GDM1 (cell line): Measurements from ENCODE around the gene MPP3.
"Not testable (repeated sequence)": the region's sequence is repeated elsewhere in the genome, so short reads cannot be mapped to it uniquely, and the experiment has no call there.

Experiments
- DNase-seq: peaks from one replicate; lab custom pipeline; 2025; lab: John Stamatoyannopoulos, UW

The MPP3 gene

DNA sequence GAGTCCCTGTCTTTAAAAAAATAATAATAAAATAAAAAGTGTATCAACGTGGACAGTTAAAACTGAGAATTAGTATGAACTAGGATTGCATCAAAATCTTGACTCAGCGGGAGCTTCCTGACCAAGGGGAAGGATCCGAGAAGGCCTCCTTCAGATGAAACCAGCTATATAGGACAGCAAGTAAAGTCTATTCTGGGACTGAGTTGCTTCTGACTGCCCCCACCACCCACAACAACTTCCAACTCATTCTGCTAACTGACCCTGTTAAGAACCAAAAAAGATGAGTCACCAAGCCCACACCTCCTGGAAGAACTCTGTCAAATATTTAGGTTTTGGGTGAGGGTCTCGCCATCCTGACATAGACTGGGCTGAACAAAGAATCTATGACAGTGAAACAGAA lies 24.9 kb downstream of the MPP3 start:
- DNase-seq: no peak

DNA sequence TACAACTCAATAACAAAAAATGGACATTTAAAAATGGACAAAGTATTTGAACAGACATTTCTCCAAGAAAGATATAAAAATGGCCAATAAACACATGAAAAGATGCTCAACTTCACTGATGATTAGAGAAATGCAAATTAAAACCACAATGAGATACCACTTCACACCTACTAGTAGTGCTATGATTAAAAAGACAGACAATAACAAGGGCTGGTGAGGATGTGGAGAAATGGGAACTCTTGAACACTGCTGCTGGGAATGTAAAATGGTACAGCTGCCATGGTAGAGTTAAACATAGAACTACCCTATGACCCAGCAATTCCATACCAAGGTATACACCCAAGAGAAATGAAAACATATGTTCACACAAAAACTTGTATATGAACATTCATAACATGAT lies 27.8 kb downstream of the MPP3 start:
- no peak for DNase-seq

DNA sequence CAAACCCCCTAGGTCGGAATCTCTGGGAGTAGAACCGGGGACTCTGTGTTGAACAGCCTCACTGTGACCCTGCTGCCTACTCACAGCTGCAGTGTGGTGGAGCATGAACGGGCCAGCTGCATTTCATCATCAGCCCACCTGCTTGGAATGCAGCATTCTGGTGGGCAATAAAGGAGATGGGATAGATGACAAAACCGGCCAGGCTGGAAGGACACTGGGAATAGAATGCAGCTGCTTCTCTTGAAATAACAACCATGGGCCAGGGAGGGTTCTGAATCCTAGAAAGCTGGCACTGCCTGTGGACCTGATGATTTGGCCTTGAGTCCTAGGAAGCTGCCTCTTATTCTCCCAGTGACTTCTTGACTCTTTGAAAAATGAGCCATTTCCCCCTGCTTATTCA lies 29.2 kb downstream of the MPP3 start:
- DNase-seq: no peak

DNA sequence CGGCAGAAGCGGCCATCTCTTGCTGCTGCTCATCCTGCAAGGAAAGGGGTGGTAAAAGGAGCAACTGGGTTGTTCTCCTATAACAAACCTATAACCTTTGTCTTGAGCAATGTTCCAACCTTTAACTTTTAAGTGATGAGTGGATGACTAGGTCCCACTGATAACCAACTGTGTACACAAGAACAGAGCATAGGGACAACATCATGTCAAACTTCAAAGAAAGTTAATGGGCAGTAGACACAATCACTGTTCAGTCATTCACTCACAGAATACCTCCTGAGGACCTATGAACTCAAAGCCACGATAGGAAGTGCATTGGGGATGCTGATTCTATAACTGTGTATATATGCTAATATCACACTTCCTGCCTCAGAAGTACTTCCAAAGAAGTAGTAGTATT lies 31.1 kb downstream of the MPP3 start:
- DNase-seq: no peak

DNA sequence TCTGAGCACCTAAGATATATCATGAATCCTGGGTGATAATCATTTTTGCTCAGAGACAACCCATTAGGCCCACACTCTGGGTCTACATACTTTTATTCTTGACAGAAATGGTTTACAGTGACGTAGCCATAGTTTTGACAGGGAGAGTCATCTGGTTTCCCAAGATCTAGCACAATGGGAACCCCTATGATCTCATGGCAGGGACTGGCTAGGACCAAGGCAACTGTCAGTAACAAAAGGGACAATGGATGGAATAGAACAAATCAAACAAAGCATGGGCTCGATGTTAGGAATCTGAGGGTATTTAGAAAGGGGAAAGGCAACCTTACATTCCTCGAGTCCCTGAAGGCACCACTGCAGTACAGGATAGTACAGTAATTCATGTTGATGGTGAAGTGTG lies 32.2 kb downstream of the MPP3 start:
- no peak for DNase-seq

DNA sequence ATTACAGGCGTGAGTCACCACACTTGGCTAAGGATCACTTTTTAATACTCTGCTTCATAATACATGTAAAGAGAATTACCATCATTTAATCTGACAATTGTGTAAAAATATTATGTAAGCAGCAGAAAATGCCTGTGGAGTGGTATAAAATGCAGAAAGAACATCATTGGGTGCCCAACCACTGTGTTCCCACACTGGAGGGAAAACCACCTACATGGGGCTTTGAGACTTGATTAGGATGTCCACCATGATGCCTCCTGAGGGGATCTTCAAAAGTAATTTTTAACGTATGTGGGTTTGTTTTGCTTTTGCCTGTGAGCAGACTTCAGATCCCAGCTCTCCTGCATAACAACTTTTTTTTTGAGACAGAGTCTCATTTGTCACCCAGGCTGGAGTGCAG lies 33.9 kb downstream of the MPP3 start:
- no peak for DNase-seq

DNA sequence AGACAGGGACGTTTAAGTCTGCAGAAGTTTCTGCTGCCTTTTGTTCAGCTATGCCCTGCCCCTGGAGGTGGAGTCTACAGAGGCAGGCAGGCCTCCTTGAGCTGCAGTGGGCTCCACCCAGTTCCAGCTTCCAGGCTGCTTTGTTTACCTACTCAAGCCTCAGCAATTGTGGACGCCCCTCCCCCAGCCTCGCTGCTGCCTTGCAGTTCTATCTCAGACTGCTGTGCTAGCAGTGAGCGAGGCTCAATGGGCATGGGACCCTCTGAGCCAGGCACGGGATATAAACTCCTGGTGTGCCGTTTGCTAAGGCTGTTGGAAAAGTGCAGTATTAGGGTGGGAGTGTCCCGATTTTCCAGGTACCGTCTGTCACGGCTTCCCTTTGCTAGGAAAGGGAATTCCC lies 34.9 kb downstream of the MPP3 start:
- not testable (repeated sequence) for DNase-seq

DNA sequence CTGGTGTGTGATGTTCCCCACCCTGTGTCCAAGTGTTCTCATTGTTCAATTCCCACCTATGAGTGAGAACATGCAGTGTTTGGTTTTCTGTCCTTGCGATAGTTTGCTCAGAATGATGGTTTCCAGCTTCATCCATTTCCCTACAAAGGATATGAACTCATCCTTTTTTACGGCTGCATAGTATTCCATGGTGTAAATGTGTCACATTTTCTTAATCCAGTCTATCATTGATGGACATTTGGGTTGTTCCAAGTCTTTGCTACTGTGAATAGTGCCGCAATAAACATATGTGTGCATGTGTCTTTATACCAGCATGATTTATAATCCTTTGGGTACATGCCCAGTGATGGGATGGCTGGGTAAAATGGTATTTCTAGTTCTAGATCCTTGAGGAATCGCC lies 40.3 kb downstream of the MPP3 start:
- DNase-seq: not testable (repeated sequence)

DNA sequence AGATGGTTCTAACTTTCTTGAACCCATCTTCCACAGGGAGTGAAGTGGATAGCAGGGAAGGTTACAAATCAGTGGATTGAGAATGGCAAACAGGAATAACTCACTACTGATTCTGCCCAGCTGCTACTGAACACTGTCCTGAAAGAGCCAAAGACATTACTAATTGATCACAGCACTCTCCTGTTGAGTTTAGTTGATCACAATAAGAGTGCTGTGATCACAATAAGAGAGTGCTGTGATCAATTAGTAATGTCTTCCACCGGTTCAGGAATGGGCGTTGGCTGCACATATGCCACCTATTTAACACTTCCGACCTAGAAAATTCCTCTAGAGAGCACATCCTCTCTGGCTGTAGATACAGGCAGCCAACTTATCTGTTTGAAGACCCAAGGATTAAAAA lies 41.4 kb downstream of the MPP3 start:
- no peak for DNase-seq

DNA sequence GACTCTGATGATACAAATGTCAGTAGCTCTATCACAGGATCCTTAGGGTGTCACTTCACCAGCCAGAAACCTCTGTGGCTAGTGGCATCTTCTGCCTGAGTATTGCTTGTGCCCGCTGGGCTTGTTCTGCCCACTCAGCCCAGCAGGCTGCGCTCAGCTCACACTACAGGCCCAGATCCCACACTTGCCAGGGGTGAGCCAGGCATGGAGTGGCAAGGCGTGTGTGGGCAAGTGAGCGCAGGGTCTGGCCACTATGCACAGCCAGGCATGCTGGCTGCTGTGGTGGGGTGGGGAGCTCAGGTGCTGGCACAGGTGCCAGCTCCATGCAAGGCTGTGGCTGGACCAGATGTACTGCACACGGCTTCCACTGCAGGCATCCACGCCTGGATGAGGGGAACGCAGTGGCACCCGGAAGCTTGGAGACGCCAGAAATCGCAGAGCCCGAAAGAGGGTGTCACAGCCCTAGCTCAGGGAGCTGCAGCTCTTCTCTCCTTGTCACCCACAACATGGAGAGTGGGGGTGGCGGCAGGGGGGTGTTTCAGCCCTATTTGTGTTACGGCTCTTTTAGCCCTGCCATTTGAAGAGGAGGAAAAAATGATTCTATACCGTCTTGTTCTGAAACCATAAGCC lies 42.5 kb downstream of the MPP3 start:
- DNase-seq: peak; percentile 36

DNA sequence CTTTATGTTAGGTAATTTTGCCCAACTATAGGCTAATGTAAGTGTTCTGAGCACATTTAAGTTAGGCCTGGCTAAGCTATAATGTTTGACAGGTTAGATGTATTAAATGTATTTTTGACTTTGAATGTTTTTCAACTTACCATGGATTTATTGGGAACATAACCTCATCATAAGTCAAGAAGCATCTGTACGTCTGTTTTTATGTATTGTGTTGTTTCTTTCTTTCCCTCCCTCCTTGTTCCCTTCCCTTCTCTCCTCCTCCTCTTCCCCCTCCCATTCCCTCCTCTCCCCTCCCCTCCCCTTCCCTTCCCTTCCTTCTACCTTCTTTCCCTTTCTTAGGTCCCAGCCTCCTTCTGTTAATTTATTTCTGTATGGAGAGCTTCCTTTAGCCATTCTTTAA lies 43.5 kb downstream of the MPP3 start:
- no peak for DNase-seq

DNA sequence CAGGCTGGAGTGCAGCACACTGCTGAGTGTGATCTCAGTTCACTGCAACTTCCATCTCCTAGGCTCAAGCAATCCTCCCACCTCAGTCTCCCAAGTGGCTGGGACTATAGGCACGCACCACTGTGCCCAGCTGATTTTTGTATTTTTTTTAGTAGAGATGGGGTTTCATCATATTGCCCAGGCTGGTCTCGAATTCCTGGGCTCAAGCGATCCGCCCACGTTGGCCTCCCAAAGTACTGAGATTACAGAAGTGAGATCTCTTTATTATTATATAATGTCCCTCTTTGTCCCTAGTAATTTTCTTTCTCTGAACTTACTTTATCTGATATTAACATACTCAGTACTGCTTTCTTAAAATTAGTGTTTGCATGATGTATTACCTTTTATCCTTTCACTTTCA lies 44.4 kb downstream of the MPP3 start:
- DNase-seq: no peak

DNA sequence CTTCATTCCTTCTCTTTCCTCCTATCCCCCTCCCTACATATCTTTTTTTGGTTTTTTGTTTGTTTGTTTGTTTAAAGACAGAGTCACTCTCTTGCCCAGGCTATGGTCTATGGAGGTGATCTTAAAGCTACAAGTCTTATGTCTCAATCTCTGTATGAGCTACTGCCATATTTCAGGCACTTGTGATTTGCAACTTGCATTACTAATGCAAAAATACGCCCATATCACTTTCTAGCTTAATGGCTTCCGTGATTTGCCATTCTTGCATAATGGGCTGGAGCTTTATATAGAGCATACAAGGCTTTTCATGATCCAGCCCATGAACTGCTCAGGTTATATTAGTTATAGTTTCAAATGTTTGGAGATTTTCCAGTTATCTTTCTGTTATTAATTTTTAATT lies 45.2 kb downstream of the MPP3 start:
- DNase-seq: no peak

DNA sequence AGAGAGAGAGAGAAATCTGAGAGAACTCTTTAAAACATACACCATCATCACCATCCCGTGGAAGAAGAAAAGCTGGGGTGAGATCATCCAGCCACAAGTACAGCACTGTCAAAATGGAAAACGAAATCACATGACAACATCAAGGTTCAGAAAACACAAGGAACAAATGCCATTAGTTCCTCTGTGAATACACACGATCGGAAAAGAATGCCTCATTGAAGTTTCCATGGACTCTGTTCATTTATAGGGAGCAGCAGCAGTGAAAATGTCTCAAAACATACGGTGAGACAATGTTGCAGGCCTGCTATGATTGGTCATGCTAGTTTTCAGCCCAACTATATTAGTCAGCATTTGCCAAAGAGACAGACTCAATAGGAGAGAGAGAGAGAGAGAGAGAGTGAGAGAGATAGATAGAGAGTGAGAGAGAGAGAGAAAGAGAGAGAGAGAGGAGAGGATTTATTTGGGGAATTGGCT lies 48.3 kb downstream of the MPP3 start:
- DNase-seq: no peak

DNA sequence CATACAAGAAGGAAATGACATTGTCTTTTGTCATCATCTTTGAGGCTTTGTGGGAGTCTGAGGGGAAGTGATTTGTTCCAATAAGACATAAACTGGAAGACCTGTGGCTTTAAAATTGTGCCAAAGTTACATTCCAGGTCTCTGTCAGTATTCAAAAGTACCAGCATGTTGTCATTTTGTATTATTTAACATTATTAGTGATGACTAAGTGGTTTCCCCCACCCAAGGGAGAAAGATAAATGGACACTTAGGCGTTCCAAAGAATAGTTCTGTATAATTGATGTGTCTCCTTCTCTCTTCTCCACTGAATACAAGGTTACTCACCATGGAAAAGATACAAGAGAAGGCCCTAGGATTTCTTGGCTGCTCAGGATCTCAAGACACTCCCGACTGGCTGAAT lies 48.9 kb downstream of the MPP3 start:
- no peak for DNase-seq

DNA sequence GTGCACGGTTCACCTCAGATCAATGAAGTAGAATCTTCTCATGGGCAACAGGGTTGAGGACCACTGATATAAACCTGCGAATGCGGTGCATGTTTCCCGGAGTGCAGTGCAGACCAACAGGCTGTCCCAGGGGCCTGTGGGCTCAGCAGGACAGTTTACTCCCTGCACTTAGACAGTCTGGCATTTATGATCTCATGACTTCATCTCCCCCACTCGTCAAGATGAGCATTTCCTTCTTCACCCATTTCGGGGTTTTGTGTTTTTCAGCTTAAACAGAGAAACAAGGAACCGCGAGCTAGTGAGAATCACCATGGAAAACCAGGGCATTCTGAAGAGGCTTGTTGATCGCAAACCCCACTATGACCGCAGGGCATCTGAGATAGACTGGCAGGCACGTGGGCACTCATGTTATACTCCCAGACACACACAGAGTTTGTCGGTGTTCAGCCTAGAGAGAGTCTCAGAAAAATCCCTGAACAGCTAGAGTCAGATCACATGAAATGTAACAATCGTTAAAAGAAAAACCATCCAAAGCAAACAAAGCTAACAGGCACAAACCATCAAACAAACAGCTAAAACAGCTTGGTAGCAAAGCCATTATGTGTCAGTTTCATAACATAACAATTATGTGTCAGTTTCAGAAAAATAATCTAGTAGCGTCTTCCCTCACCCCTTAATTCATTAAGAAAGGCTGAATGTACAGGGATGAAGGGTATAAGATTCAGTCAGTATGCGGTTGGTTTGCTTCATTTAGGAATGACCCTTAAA lies 49.8 kb downstream of the MPP3 start:
- DNase-seq: no peak

DNA sequence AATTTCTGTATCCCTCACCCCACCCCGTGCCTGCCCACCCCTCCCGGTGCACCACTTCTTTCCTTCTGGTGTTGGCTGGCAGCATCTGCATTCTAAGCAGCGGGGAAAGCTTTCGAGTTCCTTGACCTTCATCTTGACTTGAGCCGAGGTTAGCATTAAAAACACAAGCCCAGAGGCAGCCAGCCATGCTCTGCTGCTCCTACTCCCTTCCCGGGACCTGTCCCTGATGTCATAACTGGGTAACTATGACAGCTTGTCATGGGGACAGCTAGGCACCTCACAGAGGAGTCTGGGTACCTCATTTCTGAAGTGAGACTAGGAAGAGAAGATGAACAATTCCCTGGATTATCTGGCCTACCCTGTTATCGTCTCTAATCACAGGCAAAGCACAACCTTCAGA lies 52.8 kb downstream of the MPP3 start, which contains the start of gene CFAP97D1:
Gene CFAP97D1, plus strand, starts transcription at position 301 of the 400 bp plus-strand sequence. Its CDS starts 28 bp downstream, at position 329.
- no peak for DNase-seq

DNA sequence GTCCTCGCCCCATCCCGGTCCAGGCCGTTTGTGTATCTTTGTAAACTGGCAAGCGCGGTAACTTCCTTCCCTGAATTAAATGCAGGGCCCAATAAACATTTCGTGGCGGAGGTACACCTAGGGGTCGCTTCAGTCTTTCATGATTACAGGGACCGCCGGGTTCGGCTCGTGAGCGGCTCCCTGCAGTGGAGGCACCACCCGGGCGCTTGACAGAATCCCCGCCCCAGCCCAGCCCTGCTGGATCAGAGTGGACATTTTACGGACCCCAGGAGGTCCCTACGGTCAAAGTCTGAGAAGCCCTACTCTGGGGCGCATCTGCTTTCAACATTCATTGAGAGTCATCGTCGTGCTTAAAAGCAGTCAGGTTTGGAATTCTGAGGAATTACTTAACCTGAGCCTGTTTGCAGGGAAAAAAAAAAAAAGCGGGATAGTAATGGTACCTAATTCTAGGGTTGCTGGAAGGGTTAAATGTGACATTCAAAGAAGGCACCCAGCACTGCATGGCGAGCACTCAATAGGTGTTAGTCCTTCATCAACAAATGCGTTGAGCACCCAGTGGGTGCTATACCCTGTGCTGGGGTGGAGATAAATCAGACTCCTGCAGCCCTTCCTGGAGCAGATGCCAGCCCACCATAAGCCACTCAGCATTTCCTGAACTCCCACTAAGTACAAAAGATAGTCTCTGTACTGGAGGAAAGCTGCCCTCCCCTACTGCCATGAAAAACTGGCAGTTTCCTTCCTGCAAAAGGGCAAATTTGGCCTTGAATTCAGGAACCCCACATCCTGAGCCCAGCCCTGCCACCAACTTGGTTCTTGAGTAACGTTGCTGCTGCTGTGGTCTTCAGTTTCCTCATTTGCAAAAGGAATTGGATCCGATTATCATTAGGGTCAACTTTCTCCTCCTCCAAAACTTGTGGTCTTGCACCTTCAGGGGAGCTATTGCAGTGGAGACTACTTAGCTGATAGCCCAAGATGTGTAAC lies 53.5 kb downstream of the MPP3 start:
- DNase-seq: peak; percentile 82

DNA sequence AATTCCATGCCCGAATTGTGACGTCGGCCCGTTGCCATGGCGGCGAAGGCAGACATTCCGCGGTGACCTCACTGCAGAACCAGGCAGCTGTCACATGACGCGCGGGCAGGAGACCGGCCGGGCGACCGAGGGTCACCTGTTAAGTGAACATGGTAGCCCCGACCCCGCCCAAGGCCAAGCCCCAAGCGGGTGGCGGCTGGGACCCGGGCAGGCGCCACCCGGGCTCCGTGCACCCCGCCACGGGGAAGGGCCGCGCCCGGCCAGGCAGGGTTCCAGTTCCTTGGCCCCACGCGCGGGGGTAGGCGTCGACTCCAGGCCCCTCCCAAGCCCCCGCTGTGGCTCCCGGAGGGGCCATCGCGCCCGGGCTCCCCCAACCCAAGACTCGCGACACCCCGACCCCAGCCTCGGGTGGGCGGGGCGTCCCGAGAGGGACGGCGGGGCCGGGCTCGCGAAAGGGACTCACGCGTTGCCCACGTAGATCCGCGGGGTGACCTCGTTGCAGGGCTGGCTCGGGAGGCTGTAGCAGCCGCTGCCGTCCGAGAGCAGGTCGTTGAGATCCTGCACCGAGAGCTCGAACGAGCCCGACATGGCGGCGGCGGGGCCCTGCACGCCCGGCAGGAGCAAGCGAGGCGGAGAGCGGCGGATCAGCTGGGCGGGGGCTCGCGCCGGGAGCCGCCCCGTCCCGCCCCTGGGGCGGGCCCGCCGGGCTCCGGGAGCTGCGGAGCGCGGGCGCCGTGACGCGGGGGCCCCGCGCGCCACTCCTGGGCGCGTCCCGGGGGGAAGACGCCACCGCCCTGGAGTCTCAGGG lies 54.4 kb downstream of the MPP3 start, which contains the start of gene DUSP3:
Gene DUSP3, minus strand, starts transcription at position 641 of the 808 bp plus-strand sequence. Its CDS starts 53 bp downstream, at position 588.
- DNase-seq: peak; percentile 66

DNA sequence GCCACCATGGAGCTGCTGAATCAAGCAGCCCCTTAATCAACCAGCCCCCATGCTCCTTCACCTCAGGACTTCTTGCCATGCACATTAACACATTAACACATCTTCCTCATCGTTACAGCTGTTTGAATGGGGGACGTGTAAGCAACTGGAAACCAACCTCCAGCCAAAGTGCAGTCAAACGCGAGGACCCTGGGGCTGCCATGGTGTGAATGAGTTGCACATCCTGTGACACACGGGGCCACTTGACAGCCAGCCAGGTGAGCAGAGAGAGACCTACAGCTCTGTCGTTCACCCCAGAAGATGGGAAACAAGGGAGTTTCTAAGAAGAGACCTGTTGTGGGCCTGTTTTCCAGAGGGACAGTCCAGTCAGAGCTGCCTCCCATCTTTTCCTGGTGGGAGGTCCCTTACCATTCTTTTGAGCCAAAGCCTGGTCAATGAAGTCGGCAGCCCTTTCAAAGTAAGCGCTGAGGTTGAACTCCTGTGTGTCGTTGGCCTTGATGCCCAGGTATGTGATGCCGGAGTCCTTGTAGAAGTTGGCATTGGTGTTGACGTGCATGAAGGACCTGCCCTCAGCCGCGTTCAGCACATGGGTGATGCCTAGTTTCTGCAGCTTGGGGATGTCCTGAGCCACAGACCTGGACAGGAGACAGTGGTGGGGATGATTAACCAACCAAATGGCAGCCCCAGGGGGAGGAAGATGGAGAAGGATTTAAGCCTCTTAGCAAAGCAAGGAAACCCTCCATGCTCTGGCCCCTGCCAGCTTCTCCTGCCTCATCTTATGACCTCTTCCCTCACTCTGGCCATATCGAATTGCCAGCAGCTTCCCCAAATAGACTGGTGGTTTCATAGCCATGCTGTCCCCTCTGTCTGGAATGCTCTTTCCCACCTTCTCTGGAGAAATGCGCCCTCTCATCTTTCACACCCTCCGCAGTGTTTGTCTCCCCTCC lies 58.4 kb downstream of the MPP3 start:
- no peak for DNase-seq
